Activated CD4-positive, alpha-beta T cell treated with anti-CD3 and anti-CD28 coated beads for 24 hours (primary cell): ENCODE results near the gene KCNMA1.
"Not testable (repeated sequence)": the region's sequence is repeated elsewhere in the genome, so short reads cannot be mapped to it uniquely, and the experiment has no call there.

Source experiments
- DNase-seq, 2 donors: peaks; one replicate each; pipeline ENCODE4 v3.0.0-alpha.2; 2020; ENCODE audit warnings: low read depth in 2 of 2

The KCNMA1 gene

DNA sequence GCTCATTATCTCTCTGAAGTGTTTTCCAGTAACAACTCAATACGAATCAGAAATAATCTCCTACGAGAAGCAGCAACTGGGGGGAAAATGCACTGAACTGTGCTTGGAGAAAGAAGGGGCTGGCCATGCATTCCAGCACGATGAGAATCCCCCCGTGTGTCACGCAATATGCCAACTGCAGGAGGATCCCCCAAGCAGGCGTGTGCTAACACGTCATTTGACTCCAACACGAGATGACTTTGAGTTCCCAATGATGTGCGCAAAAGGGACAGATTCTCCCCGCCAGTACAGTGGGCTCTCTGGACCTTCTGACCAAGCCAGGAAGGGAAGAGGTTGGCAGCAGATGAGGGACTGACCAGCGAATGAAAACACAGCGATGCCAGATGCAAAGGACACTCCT lies 105.5 kb downstream of the KCNMA1 start:
- DNase-seq, result no peak

DNA sequence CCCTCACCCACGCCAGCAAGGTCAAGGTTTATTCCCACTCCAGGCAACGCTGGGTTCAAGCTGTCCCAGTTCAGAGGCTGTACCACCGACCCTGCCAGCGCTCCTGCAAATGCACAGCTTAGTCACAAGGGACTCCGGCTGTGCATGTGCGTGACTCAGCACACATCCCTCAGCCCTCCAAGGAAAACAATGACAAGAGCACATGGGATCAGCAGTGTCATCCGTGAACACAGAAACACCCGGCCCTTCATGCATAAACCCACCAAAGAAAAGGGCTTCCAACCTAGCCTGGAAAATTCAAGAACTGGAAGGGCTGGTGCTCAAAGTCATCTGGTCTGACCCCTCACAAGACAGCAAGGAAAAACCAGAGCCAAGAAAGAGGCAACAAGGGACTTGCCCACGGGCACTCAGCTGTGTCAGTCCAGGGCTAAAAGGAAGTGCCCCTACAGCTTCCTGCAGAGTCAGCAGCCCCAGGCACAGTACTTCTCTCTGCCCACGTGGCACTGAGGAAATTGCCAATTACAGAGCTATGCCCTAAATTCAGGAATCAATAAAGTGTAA lies 106.1 kb downstream of the KCNMA1 start:
- no peak for DNase-seq

DNA sequence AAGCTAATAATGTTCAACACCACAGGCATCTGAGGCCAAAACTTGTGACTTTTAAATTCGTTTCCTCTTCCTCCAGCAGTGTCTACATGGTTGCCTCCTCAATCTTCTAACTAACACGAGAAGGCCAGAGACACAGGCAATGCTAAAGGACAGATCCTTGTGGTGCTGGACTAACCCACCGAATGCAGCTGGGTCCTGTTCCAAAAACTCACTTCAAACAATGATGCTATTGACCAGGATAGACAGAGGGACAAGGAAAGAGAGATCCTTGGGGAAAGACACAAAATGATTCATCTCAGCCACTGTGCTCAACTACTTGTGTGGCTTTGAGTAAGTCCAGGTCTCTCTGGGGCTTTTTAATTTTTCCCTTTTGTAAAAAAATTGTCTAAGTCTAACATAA lies 107.6 kb downstream of the KCNMA1 start:
- DNase-seq, result no peak

DNA sequence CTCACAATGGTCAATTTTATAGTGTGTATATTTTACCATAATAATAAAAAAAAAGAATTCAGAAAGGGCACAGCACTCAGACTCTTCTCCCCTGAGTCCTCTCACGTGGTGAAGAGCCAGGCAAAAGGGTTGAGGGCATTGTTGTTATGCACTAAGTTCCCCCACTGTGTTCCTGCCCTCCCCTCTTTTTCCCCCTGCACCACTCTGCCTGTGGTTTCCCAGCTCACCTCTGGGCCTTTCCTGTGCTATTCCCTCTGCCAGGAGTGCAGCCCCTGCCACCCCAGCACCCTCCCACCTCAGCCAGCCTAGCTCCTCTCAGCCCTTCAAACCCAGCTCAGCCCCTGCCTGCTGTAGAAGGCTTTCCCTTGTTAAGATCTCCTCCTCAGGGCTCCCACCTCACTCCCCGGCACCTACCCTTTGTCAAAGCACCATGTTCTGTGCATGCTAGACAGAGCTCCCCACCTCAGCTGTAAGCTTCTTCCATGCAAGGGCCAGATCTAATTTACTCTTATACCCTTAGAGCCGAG lies 108.5 kb downstream of the KCNMA1 start:
- no peak for DNase-seq

DNA sequence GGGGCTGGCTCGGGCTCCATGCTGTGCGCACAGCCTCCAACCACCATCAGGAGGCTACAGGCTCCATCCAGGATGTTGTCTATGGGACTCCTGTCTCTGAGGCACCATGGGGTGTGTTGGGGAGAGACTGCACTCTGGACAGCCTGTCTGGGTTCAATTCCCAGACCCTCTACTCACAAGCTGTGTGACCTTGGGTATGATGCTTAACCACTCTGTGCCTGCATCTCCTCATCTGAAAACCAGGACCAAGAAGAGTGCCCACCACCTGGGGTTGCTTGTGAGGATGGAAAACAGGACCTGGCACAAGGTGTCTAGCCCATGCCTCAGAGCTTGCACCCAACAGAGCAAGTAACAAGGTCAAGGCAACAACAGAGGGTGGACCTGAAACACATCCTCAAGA lies 109.8 kb downstream of the KCNMA1 start:
- DNase-seq, result no peak

DNA sequence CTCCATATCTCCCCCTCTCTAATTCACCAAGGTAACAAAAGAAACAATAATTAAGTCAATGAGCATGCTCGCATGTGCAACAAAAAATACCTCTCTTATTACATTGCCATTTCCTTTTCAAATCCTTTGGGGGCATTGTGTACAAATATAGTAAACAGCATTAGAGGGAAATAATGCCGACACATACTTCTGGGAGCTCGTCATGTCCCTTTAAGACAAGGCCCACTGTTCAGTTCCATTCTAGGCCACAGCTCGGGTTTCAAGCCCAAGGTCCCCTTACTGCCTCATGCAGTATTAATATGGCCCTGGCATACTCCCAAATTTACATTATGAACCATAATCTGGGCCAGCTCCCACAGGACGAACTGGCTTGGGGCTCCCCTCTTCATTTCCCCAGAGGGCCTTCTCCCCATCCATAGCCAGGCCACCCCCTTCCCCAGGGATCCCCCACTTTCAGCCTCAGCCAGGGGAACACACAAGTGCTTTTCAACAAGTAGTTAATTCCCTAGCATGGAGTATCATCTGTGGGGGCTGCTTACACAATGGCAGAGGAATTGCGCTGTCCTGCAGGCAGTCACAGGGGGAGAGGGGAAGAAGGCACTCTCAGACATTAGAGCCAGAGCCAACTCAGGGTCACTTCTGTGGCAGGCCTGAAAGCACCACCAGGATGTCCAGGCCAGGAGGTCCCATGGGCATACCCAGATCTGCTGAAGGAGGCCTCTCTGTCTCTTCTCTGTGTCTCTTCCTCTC lies 110.6 kb downstream of the KCNMA1 start:
- no peak for DNase-seq

DNA sequence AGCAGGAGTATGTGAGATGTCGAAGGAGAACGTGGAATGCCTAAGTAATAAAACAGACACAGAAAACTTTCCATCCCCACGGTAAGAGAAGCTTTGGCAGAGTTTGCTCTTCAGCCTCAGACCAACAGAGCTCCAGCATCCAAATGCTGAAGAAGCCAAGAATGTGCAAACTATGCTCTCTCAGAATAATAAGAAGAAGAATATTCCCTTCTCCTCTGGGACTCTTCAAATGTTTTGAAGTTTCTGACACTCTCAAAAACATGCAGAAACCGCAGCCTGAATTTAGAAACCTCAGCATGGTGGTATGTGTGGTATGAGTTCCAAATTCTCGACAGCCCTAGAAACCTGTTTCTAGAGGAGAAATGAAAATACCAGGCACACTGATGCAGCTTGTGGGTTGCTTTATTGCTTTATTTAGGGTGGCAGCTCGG lies 113.3 kb downstream of the KCNMA1 start:
- no peak for DNase-seq

DNA sequence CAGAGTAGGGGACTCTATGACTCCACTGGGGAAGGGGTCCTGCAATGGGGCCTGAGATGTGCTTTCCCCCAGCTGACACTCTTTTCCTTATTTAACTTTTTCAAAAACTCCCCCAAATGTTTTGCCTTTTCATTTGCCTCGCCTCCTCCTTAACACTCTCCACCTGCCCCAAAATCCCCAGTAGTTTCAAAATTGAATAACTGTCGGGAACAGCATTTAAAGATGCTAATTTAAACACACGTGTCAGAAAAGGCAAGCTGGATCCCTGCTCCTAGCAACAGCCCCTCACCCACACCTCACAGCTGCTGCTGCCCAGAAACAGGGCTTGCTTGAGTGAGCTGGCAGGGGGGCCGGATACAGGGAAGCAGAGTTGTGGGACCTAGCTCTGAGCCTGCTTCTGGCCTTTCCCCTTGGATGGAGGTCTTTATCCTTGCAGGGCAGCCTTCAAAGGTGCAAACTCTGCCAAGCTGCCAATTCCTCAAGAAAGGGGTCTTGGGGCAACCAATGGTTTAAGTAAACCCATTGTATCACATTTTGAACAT lies 115.3 kb downstream of the KCNMA1 start:
- DNase-seq, result no peak

DNA sequence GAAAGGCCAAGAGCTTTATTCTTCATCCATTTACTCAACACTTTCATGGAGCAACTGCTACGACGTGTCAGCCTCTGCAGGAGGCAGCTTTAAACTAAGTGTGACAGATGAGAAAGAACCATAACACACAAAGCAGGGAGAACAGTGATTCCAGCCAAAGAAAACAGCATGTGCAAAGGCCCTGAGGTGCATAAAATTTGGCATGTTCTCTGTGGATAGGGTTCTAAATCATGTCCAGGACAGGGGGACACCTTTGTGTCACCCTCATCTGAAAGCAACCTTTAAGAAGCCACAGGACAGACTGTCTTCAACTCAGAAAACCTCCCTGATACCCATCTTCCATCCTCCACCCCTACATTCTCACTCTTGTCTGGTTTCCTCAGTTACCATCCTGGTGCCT lies 116.6 kb downstream of the KCNMA1 start:
- DNase-seq, result no peak

DNA sequence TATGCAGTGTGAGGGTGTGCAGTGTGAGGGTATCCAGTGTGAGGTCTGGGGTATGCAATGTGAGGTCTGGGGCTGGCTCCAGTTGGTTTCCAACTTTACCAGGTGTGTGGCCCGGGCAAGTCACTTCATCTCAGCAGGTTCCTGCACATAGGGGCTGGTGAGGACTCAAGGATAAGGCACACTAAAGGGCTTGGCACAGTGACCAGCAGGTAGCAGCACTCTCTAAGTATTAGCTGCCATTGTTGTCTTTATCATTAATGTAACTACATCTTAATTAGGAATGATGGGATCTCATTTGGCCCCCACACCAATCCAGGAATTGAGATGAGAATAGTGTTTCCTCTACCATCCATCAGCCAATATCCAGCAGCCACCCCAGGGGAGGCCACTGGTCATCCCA lies 117.3 kb downstream of the KCNMA1 start:
- no peak for DNase-seq

DNA sequence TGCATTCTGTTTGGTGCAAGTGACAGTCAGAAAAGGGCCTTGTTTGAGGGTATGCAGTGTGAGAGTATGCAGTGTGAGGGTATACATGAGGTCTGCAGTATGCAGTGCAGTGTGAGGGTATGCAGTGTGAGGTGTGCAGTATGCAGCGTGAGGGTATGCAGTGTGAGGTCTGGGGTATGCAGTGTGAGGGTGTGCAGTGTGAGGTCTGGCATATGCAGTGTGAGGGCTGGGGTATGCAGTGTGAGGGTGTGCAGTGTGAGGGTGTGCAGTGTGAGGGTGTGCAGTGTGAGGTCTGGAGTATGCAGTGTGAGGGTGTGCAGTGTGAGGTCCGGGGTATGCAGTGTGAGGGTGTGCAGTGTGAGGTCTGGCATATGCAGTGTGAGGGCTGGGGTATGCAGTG lies 117.8 kb downstream of the KCNMA1 start:
- DNase-seq, result not testable (repeated sequence)

DNA sequence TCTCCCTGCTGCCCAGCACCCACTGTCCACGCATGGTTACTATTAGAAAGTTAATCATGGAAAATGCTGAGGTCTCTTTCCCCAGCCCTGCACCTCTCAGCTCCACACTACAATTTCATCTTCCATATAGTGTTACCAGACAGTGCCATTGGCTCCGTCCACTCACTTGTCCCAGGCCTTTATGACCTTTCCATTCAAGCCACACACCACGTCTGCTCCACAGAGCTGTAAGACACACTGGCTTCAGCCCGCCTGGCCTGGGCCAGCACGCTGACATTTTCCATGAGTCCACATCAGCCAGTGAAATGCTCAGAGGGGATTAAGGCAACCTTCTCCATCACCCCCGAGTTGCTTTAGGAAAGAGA lies 118.7 kb downstream of the KCNMA1 start:
- no peak for DNase-seq

DNA sequence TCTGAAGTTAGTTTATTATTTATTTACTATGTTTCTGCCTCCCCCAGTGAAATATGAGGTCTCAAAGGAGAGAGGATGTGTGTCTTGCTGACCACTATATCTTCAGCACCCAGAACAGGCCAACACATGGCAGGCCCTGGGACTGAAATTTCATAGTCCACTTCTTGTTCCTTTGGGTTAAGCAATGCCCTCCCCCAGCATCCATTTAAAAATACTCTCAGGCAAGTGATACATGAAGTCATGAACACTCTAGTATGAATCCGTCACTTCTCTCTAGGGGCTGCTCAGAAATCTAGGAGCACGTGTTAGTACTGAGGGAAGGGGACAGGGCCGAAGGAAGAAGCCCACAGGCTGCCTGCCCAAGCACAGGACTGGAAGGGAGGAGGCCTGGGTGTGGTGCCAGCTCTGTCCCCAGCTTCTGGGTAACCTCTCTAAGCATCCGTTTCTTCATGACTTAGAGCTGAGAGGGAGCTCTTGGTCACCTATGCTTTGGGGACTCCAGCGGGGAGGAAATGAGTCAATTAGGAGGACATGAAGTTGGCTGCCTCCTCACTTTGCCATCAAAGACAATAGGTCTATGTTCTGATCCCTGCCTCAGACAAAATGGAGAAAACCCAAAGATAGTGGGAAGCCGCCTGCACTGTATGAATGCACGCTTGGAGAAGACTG lies 119.2 kb downstream of the KCNMA1 start:
- no peak for DNase-seq

DNA sequence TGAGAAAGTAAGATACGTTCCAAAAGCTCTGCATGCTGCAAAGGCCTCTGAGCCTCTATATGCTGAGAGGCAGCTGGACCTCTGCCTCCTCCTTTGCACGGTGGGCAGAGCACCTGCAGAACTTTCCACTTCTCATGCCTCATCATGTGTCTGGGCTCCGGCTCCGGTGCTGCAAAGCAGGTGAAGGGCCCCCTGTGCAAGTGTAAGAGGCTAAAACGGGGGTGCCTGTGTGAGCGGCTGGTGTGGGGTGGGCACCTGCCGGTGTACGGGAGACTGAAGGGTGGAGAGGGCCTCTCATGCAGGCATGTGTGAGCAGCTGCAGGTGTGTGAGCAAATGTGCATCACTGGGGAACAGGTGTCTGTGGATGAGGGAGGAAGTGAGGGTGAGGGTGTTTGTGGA lies 121.0 kb downstream of the KCNMA1 start:
- DNase-seq, result no peak

DNA sequence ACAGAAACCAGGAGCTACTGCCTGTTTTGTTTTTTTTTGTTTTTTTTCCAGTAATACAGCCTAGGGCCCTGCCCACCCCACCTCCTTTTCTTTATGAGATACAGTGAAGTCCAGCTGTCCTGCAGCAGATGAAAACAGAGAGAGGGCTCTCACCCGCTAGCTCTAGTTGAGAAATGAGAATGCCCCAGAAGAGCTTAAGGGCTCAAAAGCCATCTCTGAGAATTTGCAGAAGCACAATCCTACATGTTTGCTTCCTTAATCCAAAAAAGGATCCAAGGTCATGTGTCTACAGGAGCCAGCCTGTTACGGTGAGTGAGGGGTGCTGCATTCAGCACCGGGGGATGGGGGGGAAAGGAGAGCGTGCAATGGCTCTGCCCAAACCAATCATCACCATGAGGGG lies 122.7 kb downstream of the KCNMA1 start:
- no peak for DNase-seq

DNA sequence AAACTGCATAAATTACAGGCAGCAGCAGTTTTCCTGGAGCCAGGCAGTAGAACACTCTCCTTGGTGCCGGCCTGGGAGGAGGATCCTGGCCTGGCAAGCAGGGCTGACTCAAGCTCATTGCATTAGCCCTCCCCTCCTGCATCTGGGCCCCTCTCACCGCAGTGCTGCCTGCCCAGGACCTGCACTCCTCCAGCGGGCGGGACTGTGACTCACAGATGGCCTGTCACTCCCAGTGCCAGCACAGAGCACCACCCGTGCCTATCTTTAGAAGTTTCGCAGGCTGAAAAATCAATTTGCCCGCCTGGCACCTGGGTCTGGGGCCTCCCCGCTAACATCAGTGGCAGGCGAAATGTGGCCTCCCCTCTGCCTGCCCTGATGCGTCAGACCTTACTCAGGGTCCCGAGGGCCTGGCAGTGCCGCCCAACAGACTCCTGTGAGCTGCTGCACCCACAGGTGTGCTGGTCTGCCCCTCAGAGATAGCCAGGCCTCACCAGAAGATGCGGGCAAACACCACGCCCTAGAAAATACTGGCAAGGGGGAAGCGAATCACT lies 123.8 kb downstream of the KCNMA1 start:
- DNase-seq, result no peak

DNA sequence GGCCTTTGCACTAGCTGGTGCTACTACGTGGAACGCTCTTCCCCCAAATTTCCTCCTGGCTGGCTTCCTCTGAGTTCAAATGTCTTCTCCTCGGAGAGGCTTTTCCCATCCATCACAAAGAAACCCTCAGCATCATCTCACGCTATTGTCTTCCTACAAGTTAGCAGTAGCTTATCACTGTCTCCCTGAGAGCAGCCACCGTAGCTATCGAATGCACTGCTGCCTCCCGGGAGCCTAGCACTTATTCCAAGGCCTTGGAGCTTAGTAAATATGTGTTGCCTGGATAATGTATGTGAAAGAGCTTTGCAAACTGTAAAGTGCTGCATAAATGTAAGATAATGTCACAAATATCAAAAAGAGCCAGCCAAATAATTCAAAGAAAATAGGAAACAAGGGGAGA lies 124.4 kb downstream of the KCNMA1 start:
- no peak for DNase-seq

DNA sequence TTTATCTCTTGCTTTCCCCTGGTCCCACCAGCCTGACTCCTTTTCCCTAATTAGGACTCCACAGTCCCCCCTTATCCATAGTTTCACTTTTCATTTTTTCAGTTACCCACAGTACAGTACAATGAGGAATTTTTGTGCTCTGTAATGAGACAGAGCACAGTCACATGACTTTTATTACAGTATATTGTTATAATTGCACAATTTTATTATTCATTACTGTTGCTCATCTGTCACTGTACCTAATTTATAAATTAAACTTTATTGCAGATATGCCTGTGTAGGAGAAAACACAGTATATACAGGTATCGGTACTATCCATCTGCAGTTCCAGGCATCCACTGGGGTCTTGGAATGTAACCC lies 125.4 kb downstream of the KCNMA1 start:
- DNase-seq, result no peak

DNA sequence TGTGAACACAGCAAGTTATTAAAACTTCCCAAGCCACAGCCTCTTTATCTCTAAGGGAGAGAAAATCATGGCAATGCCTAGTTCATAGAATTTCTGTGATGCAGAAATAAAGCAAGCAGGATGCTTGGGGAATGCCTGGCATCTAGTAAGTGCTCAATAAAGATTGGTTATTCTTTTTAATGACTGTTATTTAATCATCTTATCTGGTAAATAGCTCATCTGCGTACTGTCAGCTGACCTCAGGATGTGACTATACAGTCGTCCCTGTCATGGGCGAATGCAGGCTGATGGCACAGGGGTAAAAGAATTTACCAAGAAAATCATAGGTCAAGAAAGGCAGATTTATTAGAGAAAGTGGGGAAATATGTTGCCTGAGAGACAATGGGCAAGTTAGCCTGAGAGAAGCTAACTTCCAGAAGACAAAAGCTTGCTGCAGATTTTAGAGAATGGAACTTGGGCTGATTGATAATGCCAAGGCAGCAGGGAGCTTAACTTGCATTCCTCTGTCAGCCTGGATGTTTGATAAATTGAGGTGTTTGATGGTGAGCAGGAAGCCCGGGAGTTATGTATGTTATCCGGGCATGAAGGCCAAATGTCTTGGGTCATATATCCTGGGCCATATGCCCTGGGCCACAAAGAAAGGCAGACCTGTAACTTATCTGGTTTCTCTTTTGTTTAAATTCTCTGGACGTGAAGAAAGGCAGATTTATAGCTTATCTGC lies 126.0 kb downstream of the KCNMA1 start:
- DNase-seq, result no peak

DNA sequence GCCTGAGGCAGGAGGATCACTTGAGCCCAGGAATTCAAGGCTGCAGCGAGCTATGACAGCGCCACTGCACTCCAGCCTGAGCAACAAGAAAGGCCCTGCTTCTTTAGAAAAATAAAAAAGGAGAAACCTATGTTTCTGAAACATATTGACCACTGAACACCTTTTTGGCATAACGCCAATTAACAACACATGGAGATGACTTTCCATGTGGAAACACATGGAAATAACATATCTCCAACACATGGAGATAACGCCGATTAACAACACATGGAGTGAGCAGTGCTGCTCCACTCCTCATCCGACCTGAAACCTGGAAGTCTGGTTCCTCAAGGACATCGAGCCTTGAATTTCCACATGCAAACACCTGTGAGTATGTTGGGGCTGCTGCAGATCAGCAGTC lies 126.9 kb downstream of the KCNMA1 start:
- DNase-seq, result no peak

DNA sequence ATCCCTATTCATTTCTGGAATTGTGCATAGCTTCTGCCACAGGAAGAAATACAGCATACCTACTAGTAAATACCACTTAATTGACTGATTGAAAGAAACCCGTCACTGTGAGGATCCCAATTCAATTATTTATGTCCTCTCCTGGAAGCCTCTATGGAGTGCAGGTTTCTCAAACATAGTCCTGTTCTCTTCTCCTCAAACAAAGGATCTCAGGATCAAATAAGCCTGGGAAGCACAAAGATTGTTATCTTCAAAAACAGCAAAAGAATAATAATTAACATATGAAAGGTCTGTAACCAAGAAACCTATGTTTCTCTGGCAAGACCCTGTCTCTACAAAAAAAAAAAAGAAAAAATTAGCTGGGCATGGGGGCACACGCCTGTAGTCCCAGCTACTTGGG lies 127.3 kb downstream of the KCNMA1 start:
- DNase-seq, result no peak

DNA sequence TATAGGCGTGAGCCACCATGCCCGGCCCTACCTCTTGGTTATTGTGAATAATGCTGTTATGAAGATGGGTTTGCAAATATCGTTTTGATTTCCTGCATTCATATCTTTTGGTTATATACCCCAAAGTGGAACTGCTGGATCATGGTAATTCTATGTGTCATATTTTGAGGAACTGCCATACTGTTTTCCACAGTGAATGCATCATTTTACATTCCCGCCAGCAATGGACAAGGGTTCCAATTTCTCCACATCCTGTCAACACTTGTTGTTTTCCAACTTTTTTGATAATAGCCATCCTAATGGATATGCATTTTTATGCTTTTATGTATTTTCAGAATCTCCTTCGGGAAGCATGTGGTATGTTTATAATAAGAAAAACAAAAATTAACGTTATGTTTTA lies 128.2 kb downstream of the KCNMA1 start:
- DNase-seq, result no peak
